ENCODE measurements around the gene WDCP. TPM values are rescaled to one million over a fixed set of nuclear protein-coding genes. Genes with fewer than 3 reads are reported as not detected.
"Not testable (repeated sequence)": the region's sequence is repeated elsewhere in the genome, so short reads cannot be mapped to it uniquely, and the experiment has no call there.

WDCP gene
- total RNA-seq, 1 donor from 2014 or later = 5.2 TPM

- DNase-seq (ENCODE audit: extremely low spot score in 2 of 2) = no peak
- H3K4me3 ChIP-seq = no peak overlapping the region
- no peaks in the 10 kb centered on the region for H3K4me1 ChIP-seq
- H3K27me3 ChIP-seq = no peaks in the 10 kb centered on the region
- H3K27ac ChIP-seq = no peak overlapping the region
- TF ChIP-seq POLR2A (IDR thresholded peaks at IDR 0.05) = no peak
- TF ChIP-seq, protein P1, sequence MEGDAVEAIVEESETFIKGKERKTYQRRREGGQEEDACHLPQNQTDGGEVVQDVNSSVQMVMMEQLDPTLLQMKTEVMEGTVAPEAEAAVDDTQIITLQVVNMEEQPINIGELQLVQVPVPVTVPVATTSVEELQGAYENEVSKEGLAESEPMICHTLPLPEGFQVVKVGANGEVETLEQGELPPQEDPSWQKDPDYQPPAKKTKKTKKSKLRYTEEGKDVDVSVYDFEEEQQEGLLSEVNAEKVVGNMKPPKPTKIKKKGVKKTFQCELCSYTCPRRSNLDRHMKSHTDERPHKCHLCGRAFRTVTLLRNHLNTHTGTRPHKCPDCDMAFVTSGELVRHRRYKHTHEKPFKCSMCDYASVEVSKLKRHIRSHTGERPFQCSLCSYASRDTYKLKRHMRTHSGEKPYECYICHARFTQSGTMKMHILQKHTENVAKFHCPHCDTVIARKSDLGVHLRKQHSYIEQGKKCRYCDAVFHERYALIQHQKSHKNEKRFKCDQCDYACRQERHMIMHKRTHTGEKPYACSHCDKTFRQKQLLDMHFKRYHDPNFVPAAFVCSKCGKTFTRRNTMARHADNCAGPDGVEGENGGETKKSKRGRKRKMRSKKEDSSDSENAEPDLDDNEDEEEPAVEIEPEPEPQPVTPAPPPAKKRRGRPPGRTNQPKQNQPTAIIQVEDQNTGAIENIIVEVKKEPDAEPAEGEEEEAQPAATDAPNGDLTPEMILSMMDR (IDR thresholded peaks at IDR 0.05) = no peak
- no peak for TF ChIP-seq POLR2AphosphoS5 (IDR thresholded peaks at IDR 0.05; ENCODE audit: insufficient read depth in 1 of 2, low read depth in 1 of 2)
- H3K9me3 ChIP-seq = no peaks in the 10 kb centered on the region
- H3K36me3 ChIP-seq = no peaks in the 10 kb centered on the region
- intact Hi-C loops (cut with DNase I) = no loop called here
These were observed 29.5 kb downstream of the WDCP start for GRCh38 chr2:24017711-24018110.

DNA sequence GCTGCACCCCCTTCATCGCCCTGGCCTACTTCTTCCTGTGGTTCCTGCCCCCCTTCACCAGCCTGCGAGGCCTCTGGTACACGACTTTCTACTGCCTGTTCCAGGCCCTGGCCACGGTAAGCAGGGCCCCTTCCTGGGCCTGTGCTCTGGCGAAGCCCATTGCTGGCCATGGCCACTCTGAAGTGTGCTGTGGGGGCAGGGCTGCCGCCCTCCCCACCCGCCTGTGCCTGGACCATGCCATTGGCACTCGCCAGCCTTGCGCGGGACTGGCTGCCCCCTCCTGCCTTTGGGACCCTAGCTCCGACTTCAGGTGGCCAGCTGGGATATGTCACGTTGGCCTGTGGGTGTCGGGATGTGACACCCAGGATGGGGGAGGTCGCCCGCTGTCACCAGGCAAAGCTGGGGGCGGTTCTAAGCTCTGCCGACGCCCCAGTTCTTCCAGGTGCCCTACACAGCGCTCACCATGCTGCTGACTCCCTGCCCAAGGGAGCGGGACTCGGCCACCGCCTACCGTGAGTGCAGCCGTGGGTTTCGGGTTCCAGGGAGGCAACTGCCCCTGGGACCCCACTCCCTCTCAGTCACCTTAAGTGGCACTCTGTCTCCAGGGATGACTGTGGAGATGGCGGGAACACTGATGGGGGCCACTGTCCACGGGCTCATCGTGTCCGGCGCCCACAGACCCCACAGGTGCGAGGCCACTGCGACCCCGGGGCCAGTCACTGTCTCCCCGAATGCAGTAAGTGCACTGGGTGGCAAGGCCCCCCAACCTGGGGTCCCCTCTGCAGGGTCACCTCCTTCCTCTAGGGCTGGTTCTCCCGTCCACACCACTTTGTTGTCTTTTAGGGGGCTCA is 30.1 kb downstream of the WDCP start:
- intact Hi-C loops (cut with DNase I) = no loop called here
- TF ChIP-seq, protein P1 (IDR thresholded peaks at IDR 0.05) = no peak
- TF ChIP-seq POLR2AphosphoS5 (IDR thresholded peaks at IDR 0.05; ENCODE audit: insufficient read depth in 1 of 2, low read depth in 1 of 2) = no peak
- no peak for TF ChIP-seq POLR2A (IDR thresholded peaks at IDR 0.05)
- no peak for DNase-seq (ENCODE audit: extremely low spot score in 2 of 2)
- Histone ChIP-seq H3K27me3 (no peaks in the 10 kb centered on the region), H3K27ac (no peak overlapping the region), H3K4me3 (no peak overlapping the region), H3K36me3 (no peaks in the 10 kb centered on the region), H3K4me1 (no peaks in the 10 kb centered on the region), H3K9me3 (no peaks in the 10 kb centered on the region)

- intact Hi-C loops (cut with DNase I) = no loop called here
- Histone ChIP-seq H3K9me3 (no peaks in the 10 kb centered on the region), H3K36me3 (no peaks in the 10 kb centered on the region), H3K27ac (no peak overlapping the region), H3K4me1 (no peaks in the 10 kb centered on the region), H3K4me3 (no peak overlapping the region), H3K27me3 (no peaks in the 10 kb centered on the region)
- DNase-seq (ENCODE audit: extremely low spot score in 2 of 2) = no peak
- TF ChIP-seq POLR2AphosphoS5 (IDR thresholded peaks at IDR 0.05; ENCODE audit: insufficient read depth in 1 of 2, low read depth in 1 of 2) (no peak), POLR2A (IDR thresholded peaks at IDR 0.05) (no peak)
- TF ChIP-seq, protein P1 (IDR thresholded peaks at IDR 0.05) = no peak
These were observed 30.8 kb downstream of the WDCP start for GRCh38 chr2:24016376-24016761.

DNA sequence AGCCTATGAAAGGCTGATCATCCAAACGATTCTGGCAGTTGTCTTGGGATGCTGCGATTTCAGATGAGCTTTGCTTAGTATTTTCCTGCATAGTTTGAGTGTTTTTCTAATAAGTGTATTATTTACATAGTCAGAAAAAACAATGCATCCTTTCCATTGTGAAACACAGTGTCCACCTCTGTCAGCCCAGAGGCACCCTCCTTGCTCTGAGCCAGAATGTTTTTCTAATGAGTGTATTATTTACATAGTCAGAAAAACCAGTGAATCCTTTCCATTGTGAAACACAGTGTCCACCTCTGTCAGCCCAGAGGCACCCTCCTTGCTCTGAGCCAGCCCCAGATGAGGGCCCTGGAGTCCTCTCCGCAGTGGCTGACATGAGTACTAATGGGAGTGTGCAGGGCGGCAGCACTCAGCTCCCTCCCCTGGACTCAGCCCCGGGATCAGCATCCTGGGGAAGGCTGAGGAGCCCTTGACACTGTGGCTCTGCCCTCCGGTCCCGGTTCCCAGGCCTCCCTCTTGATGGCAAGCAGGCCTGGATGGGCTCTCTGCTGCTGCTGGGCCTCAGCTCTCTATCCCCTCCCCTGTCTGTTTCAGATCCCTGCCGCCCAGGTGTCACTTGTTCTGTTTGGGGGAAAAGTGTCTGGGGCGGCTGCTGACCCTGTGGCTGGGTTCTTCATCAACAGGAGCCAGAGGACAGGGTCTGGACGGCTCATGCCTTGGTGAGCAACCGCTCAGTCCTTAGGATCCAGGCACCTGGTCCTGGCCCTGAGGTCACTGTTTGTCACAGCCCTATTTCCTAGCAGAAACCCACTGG is 31.4 kb downstream of the WDCP start:
- Histone ChIP-seq H3K9me3 (no peaks in the 10 kb centered on the region), H3K4me3 (no peak overlapping the region), H3K27me3 (no peaks in the 10 kb centered on the region), H3K4me1 (peaks cover 3% of the 10 kb centered on the region), H3K27ac (no peak overlapping the region), H3K36me3 (no peaks in the 10 kb centered on the region)
- TF ChIP-seq, protein P1 (IDR thresholded peaks at IDR 0.05) = no peak
- TF ChIP-seq POLR2AphosphoS5 (IDR thresholded peaks at IDR 0.05; ENCODE audit: insufficient read depth in 1 of 2, low read depth in 1 of 2) (no peak), POLR2A (IDR thresholded peaks at IDR 0.05) (no peak)
- DNase-seq (ENCODE audit: extremely low spot score in 2 of 2) = no peak
- intact Hi-C loops (cut with DNase I) = no loop called here

DNA sequence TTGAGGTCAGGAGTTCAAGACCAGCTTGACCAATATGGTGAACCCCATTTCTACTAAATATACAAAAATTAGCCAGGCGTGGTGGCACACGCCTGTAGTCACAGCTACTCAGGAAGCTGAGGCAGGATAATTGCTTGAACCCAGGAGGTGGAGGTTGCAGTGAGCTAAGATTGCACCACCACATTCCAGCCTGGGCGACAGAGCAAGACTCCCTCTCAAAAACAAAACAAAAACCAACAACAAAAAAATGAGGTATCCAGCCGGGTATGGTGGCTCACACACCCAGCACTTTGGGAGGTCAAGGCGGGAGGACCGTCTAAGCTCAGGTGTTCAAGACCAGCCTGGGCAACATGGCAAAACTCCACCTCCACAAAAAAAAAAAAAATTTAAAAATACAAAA is 32.3 kb downstream of the WDCP start:
- H3K27me3 ChIP-seq; H3K4me3 ChIP-seq; intact Hi-C loops (cut with DNase I); H3K36me3 ChIP-seq; H3K9me3 ChIP-seq; H3K27ac ChIP-seq; DNase-seq (ENCODE audit: extremely low spot score in 2 of 2): not testable (repeated sequence)
- H3K4me1 ChIP-seq = peaks cover 12% of the 10 kb centered on the region

Data from vagina (tissue), 2 donors.